ENCODE data around the gene FAM186B. TPM values are rescaled to one million over a fixed set of nuclear protein-coding genes. Genes with fewer than 3 reads are reported as not detected.

Gene FAM186B
- total and polyA plus RNA-seq, 7 donors = 0.04 to 1.00 (median 0.44) TPM

DNA sequence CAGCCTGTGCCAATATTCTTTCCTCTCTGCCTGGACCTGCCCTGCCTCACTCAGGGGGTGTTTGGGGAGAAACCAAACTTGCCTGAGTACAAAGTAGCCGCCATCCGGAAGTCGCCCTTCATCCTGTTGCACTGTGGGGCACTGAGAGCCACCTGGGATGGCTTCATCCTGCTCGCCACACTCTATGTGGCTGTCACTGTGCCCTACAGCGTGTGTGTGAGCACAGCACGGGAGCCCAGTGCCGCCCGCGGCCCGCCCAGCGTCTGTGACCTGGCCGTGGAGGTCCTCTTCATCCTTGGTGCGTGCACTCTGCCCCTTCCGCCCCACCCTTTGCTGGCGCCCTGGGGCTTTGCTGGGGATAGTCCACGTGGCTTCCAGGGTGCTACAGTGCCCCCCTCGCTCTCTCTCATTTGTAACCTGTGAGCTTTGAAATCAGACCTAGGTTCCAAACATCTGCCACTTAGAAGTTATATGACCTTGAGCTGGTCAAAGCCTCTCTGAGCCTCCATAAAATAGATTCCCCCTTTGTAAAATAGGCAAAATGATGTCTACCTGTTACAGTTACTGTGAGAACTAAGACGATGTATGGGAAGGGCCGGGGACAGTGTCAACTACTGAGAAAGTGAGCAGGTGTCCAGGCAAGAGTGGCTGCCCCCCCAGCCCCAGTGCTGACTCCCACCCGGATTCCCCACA, 62.1 kb downstream of the FAM186B start:
- WGBS, 3 donors = 61 to 69% (median 61%) methylated on average over 20 of the region's 20 CpGs
- intact Hi-C loops (cut with DNase I) = no loop called here
- DNase-seq = no peak

DNA sequence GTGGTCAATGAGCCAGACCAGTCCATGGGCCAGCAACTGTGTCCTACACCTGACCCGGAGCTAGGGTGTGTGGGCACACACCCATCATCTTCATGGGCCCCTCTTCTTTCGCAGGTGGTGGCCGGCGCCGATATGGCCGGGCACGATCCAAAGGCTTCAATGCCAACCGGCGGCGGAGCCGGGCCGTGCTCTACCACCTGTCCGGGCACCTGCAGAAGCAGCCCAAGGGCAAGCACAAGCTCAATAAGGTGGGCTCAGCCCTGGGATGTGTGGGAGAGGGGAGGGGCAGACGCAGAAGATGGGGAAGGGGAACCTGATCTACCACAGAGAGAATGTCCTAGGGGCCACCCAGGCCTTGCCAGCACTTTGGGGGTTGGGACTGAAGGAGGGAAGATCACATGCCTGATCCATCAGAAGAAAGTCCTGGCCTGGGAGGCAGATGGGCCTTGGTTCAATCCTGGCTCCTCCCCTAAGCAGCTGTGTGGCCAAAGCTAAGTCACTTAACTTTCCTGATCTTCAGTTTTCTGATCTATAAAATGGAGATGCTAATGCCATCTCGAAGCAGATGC, 62.8 kb downstream of the FAM186B start:
- H3K4me1 ChIP-seq = peaks cover 6% of the 10 kb centered on the region
- no peak overlapping the region for H3K27ac ChIP-seq
- DNase-seq (no peak), ATAC-seq (no peak)
- WGBS, 3 donors = 89 to 94% (median 94%) methylated on average over 15 of the region's 15 CpGs
- no peaks in the 10 kb centered on the region for H3K36me3 ChIP-seq (ENCODE audit: insufficient read depth in 1 of 2, low read depth in 1 of 2)
- intact Hi-C loops (cut with DNase I) = no loop called here
- no peaks in the 10 kb centered on the region for H3K9me3 ChIP-seq
- H3K4me3 ChIP-seq = no peak overlapping the region
- peaks cover 0 to 52% (median 17%) of the 10 kb centered on the region in 3 donors for H3K27me3 ChIP-seq (ENCODE audit: insufficient read depth in 3 of 3, low read length in 2 of 3)
- TF ChIP-seq, protein P1, sequence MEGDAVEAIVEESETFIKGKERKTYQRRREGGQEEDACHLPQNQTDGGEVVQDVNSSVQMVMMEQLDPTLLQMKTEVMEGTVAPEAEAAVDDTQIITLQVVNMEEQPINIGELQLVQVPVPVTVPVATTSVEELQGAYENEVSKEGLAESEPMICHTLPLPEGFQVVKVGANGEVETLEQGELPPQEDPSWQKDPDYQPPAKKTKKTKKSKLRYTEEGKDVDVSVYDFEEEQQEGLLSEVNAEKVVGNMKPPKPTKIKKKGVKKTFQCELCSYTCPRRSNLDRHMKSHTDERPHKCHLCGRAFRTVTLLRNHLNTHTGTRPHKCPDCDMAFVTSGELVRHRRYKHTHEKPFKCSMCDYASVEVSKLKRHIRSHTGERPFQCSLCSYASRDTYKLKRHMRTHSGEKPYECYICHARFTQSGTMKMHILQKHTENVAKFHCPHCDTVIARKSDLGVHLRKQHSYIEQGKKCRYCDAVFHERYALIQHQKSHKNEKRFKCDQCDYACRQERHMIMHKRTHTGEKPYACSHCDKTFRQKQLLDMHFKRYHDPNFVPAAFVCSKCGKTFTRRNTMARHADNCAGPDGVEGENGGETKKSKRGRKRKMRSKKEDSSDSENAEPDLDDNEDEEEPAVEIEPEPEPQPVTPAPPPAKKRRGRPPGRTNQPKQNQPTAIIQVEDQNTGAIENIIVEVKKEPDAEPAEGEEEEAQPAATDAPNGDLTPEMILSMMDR (IDR thresholded peaks at IDR 0.05) = no peak

More for the DNA sequence above, 62.1 kb downstream of the FAM186B start:
- H3K27me3 ChIP-seq (ENCODE audit: insufficient read depth in 3 of 3, low read length in 2 of 3) = peaks cover 0 to 47% (median 12%) of the 10 kb centered on the region in 3 donors
- H3K9me3 ChIP-seq = no peaks in the 10 kb centered on the region
- no peak overlapping the region for H3K27ac ChIP-seq
- H3K4me3 ChIP-seq = no peak overlapping the region
- H3K36me3 ChIP-seq (ENCODE audit: insufficient read depth in 1 of 2, low read depth in 1 of 2) = no peaks in the 10 kb centered on the region
- TF ChIP-seq, protein P1 (IDR thresholded peaks at IDR 0.05) = no peak
- H3K4me1 ChIP-seq = peaks cover 2% of the 10 kb centered on the region
- no peak for ATAC-seq

DNA sequence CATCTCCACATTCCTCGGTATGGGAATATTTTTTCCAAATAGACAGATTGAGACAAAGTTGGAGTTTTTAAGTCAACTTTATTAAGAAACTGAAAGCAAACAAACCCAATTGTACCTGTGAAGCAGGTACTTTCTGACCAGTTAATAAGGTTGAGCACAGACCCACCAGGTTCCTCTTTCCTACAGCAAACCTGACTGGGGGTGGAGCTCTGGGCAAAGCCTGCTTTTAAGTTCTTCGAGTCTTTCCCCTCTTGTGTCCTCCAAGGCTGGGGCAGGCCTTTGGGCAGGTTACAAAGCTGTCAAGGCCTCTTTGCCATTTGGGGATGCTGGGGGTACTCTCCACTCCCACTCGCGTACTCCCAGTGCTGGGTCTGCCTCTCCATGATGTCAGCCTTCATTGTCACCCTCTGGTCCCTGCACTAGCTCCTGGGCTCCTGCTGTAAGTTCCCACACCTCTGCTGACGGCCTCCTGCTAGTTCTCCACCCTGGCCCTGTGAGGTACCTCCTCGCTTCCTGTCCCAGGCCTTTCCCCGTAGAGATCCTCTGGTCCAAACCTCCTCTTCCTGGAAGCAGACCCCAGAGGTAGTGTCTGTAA, 63.4 kb downstream of the FAM186B start:
- DNase-seq (no peak), ATAC-seq (no peak)
- Histone ChIP-seq H3K27ac (no peak overlapping the region), H3K36me3 (ENCODE audit: insufficient read depth in 1 of 2, low read depth in 1 of 2) (no peaks in the 10 kb centered on the region), H3K4me3 (no peak overlapping the region), H3K27me3 (ENCODE audit: insufficient read depth in 3 of 3, low read length in 2 of 3) (peaks cover 0 to 51% (median 23%) of the 10 kb centered on the region in 3 donors), H3K4me1 (peaks cover 6% of the 10 kb centered on the region), H3K9me3 (no peaks in the 10 kb centered on the region)
- intact Hi-C loops (cut with DNase I) = no loop called here
- TF ChIP-seq, protein P1 (IDR thresholded peaks at IDR 0.05) = no peak
- WGBS, 3 donors = 79 to 81% (median 80%) methylated on average over 7 of the region's 7 CpGs

DNA sequence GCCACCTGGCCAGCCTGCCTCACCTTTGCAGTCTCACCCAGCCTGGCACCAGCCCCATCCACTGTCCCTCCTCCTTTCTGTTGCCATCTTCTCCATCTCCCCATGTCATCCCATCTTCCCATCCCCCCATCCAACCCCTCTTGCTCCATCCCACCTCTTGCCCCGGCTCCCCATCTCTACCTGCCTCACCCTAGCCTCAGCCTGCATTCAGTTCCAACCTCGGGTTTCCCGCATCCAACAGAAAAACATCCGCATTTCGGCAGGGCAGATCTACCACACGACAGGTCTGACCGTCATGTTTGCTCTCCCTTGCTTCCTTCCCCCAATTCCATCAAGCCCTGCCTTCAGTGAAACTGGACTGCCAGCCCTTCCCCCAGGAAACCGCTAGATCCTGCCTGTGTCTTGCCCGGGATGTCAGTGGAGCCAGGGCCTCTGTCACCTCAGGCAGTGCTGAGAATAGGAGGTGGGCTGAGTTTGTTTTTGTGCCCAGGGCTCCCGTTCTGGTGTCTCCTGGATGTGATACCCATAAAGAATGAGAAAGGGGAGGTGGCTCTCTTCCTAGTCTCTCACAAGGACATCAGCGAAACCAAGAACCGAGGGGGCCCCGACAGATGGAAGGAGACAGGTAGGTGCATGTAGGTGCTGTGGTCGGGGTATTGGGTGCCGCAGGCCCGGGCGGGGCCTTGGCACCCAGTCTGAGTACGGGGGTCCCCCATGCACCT, 64.1 kb downstream of the FAM186B start:
- TF ChIP-seq, protein P1 (IDR thresholded peaks at IDR 0.05) = no peak
- Histone ChIP-seq H3K27ac (no peak overlapping the region), H3K27me3 (ENCODE audit: insufficient read depth in 3 of 3, low read length in 2 of 3) (peaks cover 0 to 50% (median 27%) of the 10 kb centered on the region in 3 donors), H3K36me3 (ENCODE audit: insufficient read depth in 1 of 2, low read depth in 1 of 2) (no peaks in the 10 kb centered on the region), H3K9me3 (no peaks in the 10 kb centered on the region), H3K4me1 (peaks cover 6% of the 10 kb centered on the region), H3K4me3 (no peak overlapping the region)
- DNase-seq = no peak
- WGBS, 3 donors = 82 to 83% (median 83%) methylated on average over 18 of the region's 18 CpGs
- no peak for ATAC-seq
- intact Hi-C loops (cut with DNase I) = no loop called here

Measured in psoas muscle (tissue), 8 donors.